ENCODE data around the gene EPS15.

DNA sequence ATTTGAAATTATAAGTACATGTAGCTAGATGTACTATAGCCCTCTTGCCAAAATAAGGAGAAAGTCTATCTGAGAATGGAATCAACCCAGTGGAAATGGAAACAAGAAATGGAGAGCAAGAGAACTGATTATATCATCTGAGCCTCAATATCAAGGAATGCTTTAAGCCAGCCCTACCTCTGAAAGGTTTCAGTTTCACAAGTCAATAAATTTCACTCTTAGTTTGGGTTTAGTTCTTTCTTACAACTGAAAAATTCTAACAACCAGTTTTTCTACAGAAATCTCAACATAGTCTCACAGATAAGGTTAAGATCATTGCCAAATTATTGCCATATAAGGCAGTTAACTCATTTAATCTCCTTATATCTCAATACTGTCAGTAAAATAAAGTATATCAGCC is 80.0 kb downstream of the EPS15 start:
- TF ChIP-seq, protein P1, sequence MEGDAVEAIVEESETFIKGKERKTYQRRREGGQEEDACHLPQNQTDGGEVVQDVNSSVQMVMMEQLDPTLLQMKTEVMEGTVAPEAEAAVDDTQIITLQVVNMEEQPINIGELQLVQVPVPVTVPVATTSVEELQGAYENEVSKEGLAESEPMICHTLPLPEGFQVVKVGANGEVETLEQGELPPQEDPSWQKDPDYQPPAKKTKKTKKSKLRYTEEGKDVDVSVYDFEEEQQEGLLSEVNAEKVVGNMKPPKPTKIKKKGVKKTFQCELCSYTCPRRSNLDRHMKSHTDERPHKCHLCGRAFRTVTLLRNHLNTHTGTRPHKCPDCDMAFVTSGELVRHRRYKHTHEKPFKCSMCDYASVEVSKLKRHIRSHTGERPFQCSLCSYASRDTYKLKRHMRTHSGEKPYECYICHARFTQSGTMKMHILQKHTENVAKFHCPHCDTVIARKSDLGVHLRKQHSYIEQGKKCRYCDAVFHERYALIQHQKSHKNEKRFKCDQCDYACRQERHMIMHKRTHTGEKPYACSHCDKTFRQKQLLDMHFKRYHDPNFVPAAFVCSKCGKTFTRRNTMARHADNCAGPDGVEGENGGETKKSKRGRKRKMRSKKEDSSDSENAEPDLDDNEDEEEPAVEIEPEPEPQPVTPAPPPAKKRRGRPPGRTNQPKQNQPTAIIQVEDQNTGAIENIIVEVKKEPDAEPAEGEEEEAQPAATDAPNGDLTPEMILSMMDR (IDR thresholded peaks at IDR 0.05): no peak
- no peak for TF ChIP-seq POLR2A (IDR thresholded peaks at IDR 0.05)
